PC-3 (cell line): Measurements from ENCODE around the gene SFSWAP. TPM values are rescaled to one million over a fixed set of nuclear protein-coding genes. Genes with fewer than 3 reads are reported as not detected.

Source experiments
- ATAC-seq: fragments of 200-7000 bp; cut with Tn5 transposase; 2 replicates; pipeline ENCODE4 v1.9.1; 2020; ENCODE audit warnings: mild to moderate bottlenecking, moderate library complexity
- BruUV-seq: library from RNA; stranded (reverse); fragments of 400-500 nt; replicated peaks from 2 replicates; lab custom pipeline; 2021; lab: Mats Ljungman, UMichigan
- CTCF ChIA-PET: fragments of 300-600 bp; sonication (Branson Sonifier 250); formaldehyde crosslinking; loops from one replicate; lab custom pipeline; 2022; ENCODE audit warnings: antibody characterized with exemption; lab: Charles Lee
- POLR2A ChIA-PET: fragments of 300-600 bp; sonication (Branson Sonifier 250); formaldehyde crosslinking; loops from one replicate; lab custom pipeline; 2022; ENCODE audit warnings: antibody characterized with exemption; ENCODE audit not compliant: unreplicated experiment; lab: Charles Lee
- DNase-seq: peaks from one replicate; pipeline ENCODE4 v3.0.0-alpha.2; 2015
- H2AFZ ChIP-seq: fragments of 300-600 bp; sonication (generic); 2 replicates; pipeline ENCODE4 v1.6.0; 2016; ENCODE audit warnings: antibody characterized with exemption, low read length
- H3F3A ChIP-seq: fragments of 300-600 bp; sonication (generic); one replicate; pipeline ENCODE4 v1.6.0; 2017; ENCODE audit warnings: antibody characterized with exemption, low read length, control low read depth, mild to moderate bottlenecking; ENCODE audit not compliant: unreplicated experiment
- H3K27ac ChIP-seq: fragments of 300-600 bp; sonication (generic); 2 replicates; pipeline ENCODE4 v1.5.1; 2016; ENCODE audit warnings: mild to moderate bottlenecking, low read length
- H3K27me3 ChIP-seq: fragments of 300-600 bp; sonication (generic); 2 replicates; pipeline ENCODE4 v1.6.1; 2016; ENCODE audit warnings: low read length, mixed read lengths
- H3K36me3 ChIP-seq: fragments of 300-600 bp; sonication (generic); 2 replicates; pipeline ENCODE4 v1.6.1; 2016; ENCODE audit warnings: low read depth, mixed run types, low read length, mixed read lengths
- H3K4me1 ChIP-seq: fragments of 300-600 bp; sonication (generic); 2 replicates; pipeline ENCODE4 v1.5.1; 2016; ENCODE audit warnings: low read length; ENCODE audit not compliant: insufficient read depth
- H3K4me2 ChIP-seq: fragments of 300-600 bp; sonication (generic); 2 replicates; pipeline ENCODE4 v1.6.0; 2016; ENCODE audit warnings: low read length
- H3K4me3 ChIP-seq: fragments of 300-600 bp; sonication (generic); 2 replicates; pipeline ENCODE4 v1.5.1; 2016; ENCODE audit warnings: mild to moderate bottlenecking, low read length, mixed read lengths
- H3K79me2 ChIP-seq: fragments of 300-600 bp; sonication (generic); 2 replicates; pipeline ENCODE4 v1.6.1; 2017; ENCODE audit warnings: low read length, mixed read lengths
- H3K9ac ChIP-seq: fragments of 300-600 bp; sonication (generic); 2 replicates; pipeline ENCODE4 v1.6.0; 2016; ENCODE audit warnings: mild to moderate bottlenecking, low read length
- H3K9me2 ChIP-seq: fragments of 300-600 bp; sonication (generic); replicated peaks from 2 replicates; pipeline ENCODE4 v1.6.1; 2016; ENCODE audit warnings: mixed run types, low read length, mixed read lengths
- H3K9me3 ChIP-seq: fragments of 300-600 bp; sonication (generic); 2 replicates; pipeline ENCODE4 v1.6.1; 2016; ENCODE audit warnings: low read length, mixed read lengths
- H4K20me1 ChIP-seq: fragments of 300-600 bp; sonication (generic); 2 replicates; pipeline ENCODE4 v1.6.1; 2016; ENCODE audit warnings: low read length, mixed read lengths
- CTCF ChIP-seq: fragments of 300-600 bp; sonication (generic); conservative IDR thresholded peaks from 2 replicates; pipeline ENCODE4 v1.5.1; 2017; ENCODE audit warnings: antibody characterized with exemption, low read depth, mild to moderate bottlenecking, low read length
- EZH2 ChIP-seq: fragments of 300-600 bp; sonication (generic); IDR thresholded peaks from one replicate; pipeline ENCODE4 v1.6.1; 2017; ENCODE audit warnings: antibody characterized with exemption, mild to moderate bottlenecking, low read length; ENCODE audit not compliant: unreplicated experiment
- EZH2phosphoT487 ChIP-seq: fragments of 300-600 bp; sonication (generic); IDR thresholded peaks from 2 replicates; pipeline ENCODE4 v1.6.1; 2018; ENCODE audit warnings: mild to moderate bottlenecking, antibody characterized with exemption, low read length, borderline replicate concordance
- intact Hi-C: fragments of 100-400 bp; cut with micrococcal nuclease; formaldehyde crosslinking; loops from 2 replicates; pipeline ENCODE4 v1.9.0; 2023
- total RNA-seq: library from RNA; depleted of rRNA; stranded (reverse); fragments of >200 nt; gene quantifications from 2 replicates; pipeline ENCODE4 v1.2.3, GENCODE V29; 2014

The SFSWAP gene
- total RNA-seq, 1 experiment from 2014 or later, result 57.5 TPM

GRCh38 chr12:131766382-131767107 is 55.7 kb downstream of the SFSWAP start:
- TF ChIP-seq EZH2phosphoT487 (no peak), CTCF (no peak), EZH2 (no peak)
- Histone ChIP-seq H3K9me3 (no peaks in the 10 kb centered on the region), H3K4me1 (no peaks in the 10 kb centered on the region), H3K4me3 (no peak overlapping the region), H3K9me2 (no peaks in the 10 kb centered on the region), H3K27ac (no peak overlapping the region), H2AFZ (no peak overlapping the region), H3K27me3 (no peaks in the 10 kb centered on the region), H3K4me2 (no peak overlapping the region), H3F3A (no peaks in the 10 kb centered on the region), H3K79me2 (no peaks in the 10 kb centered on the region), H4K20me1 (0 out of 2 replicates have a peak, but pooled peaks cover 3% of the 10 kb centered on the region), H3K36me3 (peaks cover 59% of the 10 kb centered on the region), H3K9ac (no peak overlapping the region)
- no peak; the same call in 1 of the 2 replicates for ATAC-seq
- ChIA-PET POLR2A (no interaction called here), CTCF (no interaction called here)
- intact Hi-C loops, result no loop called here
- BruUV-seq, result no TSS peak
- no peak for DNase-seq

- no peak overlapping the region for H3K4me2 ChIP-seq
- no peaks in the 10 kb centered on the region for H3K9me3 ChIP-seq
- ChIA-PET CTCF (no interaction called here), POLR2A (no interaction called here)
- H3K27ac ChIP-seq, result no peak overlapping the region
- intact Hi-C loops, result no loop called here
- peaks cover 2% of the 10 kb centered on the region; the same call in 1 of the 2 replicates for H3K4me1 ChIP-seq
- no peak for ATAC-seq
- H2AFZ ChIP-seq, result no peak overlapping the region
- H3K9ac ChIP-seq, result no peak overlapping the region
- no peaks in the 10 kb centered on the region for H3F3A ChIP-seq
- 0 out of 2 replicates have a peak, but pooled peaks cover 3% of the 10 kb centered on the region for H4K20me1 ChIP-seq
- no peaks in the 10 kb centered on the region for H3K27me3 ChIP-seq
- BruUV-seq, result no TSS peak
- no peaks in the 10 kb centered on the region for H3K79me2 ChIP-seq
- H3K9me2 ChIP-seq, result no peaks in the 10 kb centered on the region
- peaks cover 69% of the 10 kb centered on the region for H3K36me3 ChIP-seq
- TF ChIP-seq EZH2, result no peak
- no peak for TF ChIP-seq CTCF
- TF ChIP-seq EZH2phosphoT487, result no peak
- H3K4me3 ChIP-seq, result no peak overlapping the region
- no peak for DNase-seq
Measured at GRCh38 chr12:131770120-131770519, 59.2 kb downstream of the SFSWAP start.

GRCh38 chr12:131771965-131772364 is 61.1 kb downstream of the SFSWAP start:
- H3F3A ChIP-seq, result no peaks in the 10 kb centered on the region
- no peaks in the 10 kb centered on the region for H3K9me3 ChIP-seq
- ChIA-PET POLR2A (no interaction called here), CTCF (no interaction called here)
- intact Hi-C loops, result no loop called here
- no peaks in the 10 kb centered on the region for H4K20me1 ChIP-seq
- no TSS peak for BruUV-seq
- H3K4me2 ChIP-seq, result no peak overlapping the region
- H2AFZ ChIP-seq, result no peak overlapping the region
- no peak overlapping the region for H3K4me3 ChIP-seq
- H3K79me2 ChIP-seq, result peaks cover 5% of the 10 kb centered on the region; the same call in 1 of the 2 replicates
- peaks cover 62% of the 10 kb centered on the region for H3K36me3 ChIP-seq
- DNase-seq (no peak), ATAC-seq (no peak)
- H3K4me1 ChIP-seq, result peaks cover 7% of the 10 kb centered on the region; the same call in 1 of the 2 replicates
- H3K27ac ChIP-seq, result no peak overlapping the region
- H3K9ac ChIP-seq, result no peak overlapping the region
- no peaks in the 10 kb centered on the region for H3K9me2 ChIP-seq
- TF ChIP-seq EZH2 (no peak), EZH2phosphoT487 (no peak), CTCF (no peak)
- no peaks in the 10 kb centered on the region for H3K27me3 ChIP-seq
